HepG2 (cell line): ENCODE measurements around the gene BRAF. TPM values are rescaled to one million over a fixed set of nuclear protein-coding genes. Genes with fewer than 3 reads are reported as not detected.

ENCODE experiments used
- AKAP8 ChIP-seq: sonication (generic); formaldehyde crosslinking; IDR thresholded peaks from 2 replicates; pipeline ENCODE4 v1.5.1; 2020; ENCODE audit warnings: mild to moderate bottlenecking, missing genetic modification reagents
- ARID4A ChIP-seq: sonication (generic); formaldehyde crosslinking; IDR thresholded peaks from 2 replicates; pipeline ENCODE4 v1.5.0; 2020; ENCODE audit warnings: mild to moderate bottlenecking, missing genetic modification reagents, borderline replicate concordance
- DMAP1 ChIP-seq: IDR thresholded peaks from 2 replicates; pipeline ENCODE4 v1.6.1; 2016
- NFAT5 ChIP-seq: sonication (generic); formaldehyde crosslinking; IDR thresholded peaks from 2 replicates; pipeline ENCODE4 v1.4.0; 2020; ENCODE audit warnings: missing genetic modification reagents
- PTBP1 ChIP-seq: fragments of 200-400 bp; formaldehyde crosslinking; IDR thresholded peaks from 2 replicates; pipeline ENCODE4 v1.6.1; 2018; ENCODE audit warnings: low read length, low read depth; ENCODE audit not compliant: poor library complexity, severe bottlenecking
- TCF7 ChIP-seq: sonication (generic); IDR thresholded peaks from 2 replicates; pipeline ENCODE4 v1.6.1; 2016; ENCODE audit warnings: antibody characterized with exemption, low read depth
- ZHX2 ChIP-seq, 2 experiments: sonication (generic) in 1 of 2; formaldehyde crosslinking in 1 of 2; IDR thresholded peaks; 2 replicates each; pipeline versions ENCODE4 v1.6.1 to v1.9.0; 2014 to 2022; ENCODE audit warnings: antibody characterized with exemption in 1 of 2, borderline replicate concordance in 1 of 2, inconsistent platforms in 1 of 2, low read depth in 1 of 2, missing genetic modification reagents in 1 of 2
- ZNF704 ChIP-seq: sonication (generic); formaldehyde crosslinking; IDR thresholded peaks from 2 replicates; pipeline ENCODE4 v1.8.1; 2023; ENCODE audit warnings: mild to moderate bottlenecking, inconsistent platforms, moderate library complexity, missing genetic modification reagents, borderline replicate concordance
- ZNF781 ChIP-seq: sonication (generic); formaldehyde crosslinking; IDR thresholded peaks from 2 replicates; pipeline ENCODE4 v1.5.1; 2020; ENCODE audit warnings: borderline replicate concordance, mild to moderate bottlenecking, missing genetic modification reagents; ENCODE audit errors: not compliant biosample characterization
- polyA plus RNA-seq, 8 experiments: library from polyadenylated mRNA; depleted of rRNA in 3 of 8; stranded (reverse) in 7 of 8; unstranded in 1 of 8; fragments of >200 nt; fragmentation: Illumina TruSeq in 4 of 8; extraction: Trizol in 4 of 8; gene quantifications; 2 replicates each; pipeline versions ENCODE4 v1.2.1 to v1.2.3, GENCODE V29; 2011 to 2016; ENCODE audit warnings: low read depth in 4 of 8, missing spikeins in 1 of 8, mixed read lengths in 1 of 8; ENCODE audit not compliant: insufficient read depth in 1 of 8
- total RNA-seq, 5 experiments: library from RNA; depleted of rRNA; stranded (reverse); fragments of >200 nt; fragmentation: Illumina TruSeq; extraction: Trizol; gene quantifications; 2 replicates each; pipeline ENCODE4 v1.2.3, GENCODE V29; 2016; ENCODE audit warnings: low read depth in 1 of 5

The BRAF gene
- total and polyA plus RNA-seq, 2 of the 13 experiments (the other 11 are each of a cell fraction or from before 2014, with no cell fraction given) = 12.5 to 13.4 TPM

GRCh38 chr7:140924821-140925421, at the start of gene BRAF (continued):
- TF ChIP-seq ZHX2 (IDR thresholded peaks at IDR 0.05; ENCODE audit: low read depth) (peak; percentile 99), ZHX2 (CRISPR knock-in tag; IDR thresholded peaks at IDR 0.05; ENCODE audit: borderline replicate concordance) (no peak), PTBP1 (no peak), AKAP8 (no peak), ZNF781 (CRISPR knock-in tag) (peak; percentile 28), NFAT5 (CRISPR knock-in tag) (no peak), DMAP1 (CRISPR knock-in tag) (peak; percentile 40; the same call in 1 of the 2 replicates), ZNF704 (CRISPR knock-in tag) (no peak), ARID4A (no peak), TCF7 (no peak)
